Measurements from ENCODE around the gene ITFG2. TPM values are rescaled to one million over a fixed set of nuclear protein-coding genes. Genes with fewer than 3 reads are reported as not detected.

Gene ITFG2
- total and polyA plus RNA-seq, 10 of the 15 experiments (the other 5 are each of a cell fraction or from before 2014, with no cell fraction given): 21.2 to 39.5 (median 25.9) TPM

DNA sequence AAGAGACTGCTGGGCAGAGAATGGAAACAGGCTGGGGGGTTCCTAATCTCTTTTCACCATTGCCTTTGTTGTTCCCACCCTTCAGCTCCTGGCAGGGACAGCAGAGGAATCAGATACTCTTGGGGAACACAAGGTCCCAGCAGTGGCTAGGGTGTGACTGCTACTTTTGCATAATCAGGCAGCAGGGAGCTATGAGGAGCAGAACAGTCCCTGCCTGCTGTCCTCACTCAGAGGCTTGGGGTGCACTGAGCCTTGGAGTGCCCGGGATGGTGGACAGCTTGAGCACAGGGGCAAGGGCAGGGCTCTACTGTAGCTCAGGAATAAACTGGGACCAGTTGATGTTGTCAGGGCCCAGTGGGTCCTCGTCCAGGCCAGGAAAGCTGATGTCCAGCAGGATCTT, 45.9 kb downstream of the ITFG2 start (continued):
- TF ChIP-seq ELK1 (IDR thresholded peaks at IDR 0.05; ENCODE audit: low read depth, low read length): no peak
- TF ChIP-seq SREBF1 (IDR thresholded peaks at IDR 0.05; ENCODE audit: low read length): no peak
- no peak for TF ChIP-seq PRDM15 (CRISPR knock-in tag; IDR thresholded peaks at IDR 0.05)
- TF ChIP-seq, protein P1, sequence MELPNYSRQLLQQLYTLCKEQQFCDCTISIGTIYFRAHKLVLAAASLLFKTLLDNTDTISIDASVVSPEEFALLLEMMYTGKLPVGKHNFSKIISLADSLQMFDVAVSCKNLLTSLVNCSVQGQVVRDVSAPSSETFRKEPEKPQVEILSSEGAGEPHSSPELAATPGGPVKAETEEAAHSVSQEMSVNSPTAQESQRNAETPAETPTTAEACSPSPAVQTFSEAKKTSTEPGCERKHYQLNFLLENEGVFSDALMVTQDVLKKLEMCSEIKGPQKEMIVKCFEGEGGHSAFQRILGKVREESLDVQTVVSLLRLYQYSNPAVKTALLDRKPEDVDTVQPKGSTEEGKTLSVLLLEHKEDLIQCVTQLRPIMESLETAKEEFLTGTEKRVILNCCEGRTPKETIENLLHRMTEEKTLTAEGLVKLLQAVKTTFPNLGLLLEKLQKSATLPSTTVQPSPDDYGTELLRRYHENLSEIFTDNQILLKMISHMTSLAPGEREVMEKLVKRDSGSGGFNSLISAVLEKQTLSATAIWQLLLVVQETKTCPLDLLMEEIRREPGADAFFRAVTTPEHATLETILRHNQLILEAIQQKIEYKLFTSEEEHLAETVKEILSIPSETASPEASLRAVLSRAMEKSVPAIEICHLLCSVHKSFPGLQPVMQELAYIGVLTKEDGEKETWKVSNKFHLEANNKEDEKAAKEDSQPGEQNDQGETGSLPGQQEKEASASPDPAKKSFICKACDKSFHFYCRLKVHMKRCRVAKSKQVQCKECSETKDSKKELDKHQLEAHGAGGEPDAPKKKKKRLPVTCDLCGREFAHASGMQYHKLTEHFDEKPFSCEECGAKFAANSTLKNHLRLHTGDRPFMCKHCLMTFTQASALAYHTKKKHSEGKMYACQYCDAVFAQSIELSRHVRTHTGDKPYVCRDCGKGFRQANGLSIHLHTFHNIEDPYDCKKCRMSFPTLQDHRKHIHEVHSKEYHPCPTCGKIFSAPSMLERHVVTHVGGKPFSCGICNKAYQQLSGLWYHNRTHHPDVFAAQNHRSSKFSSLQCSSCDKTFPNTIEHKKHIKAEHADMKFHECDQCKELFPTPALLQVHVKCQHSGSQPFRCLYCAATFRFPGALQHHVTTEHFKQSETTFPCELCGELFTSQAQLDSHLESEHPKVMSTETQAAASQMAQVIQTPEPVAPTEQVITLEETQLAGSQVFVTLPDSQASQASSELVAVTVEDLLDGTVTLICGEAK (IDR thresholded peaks at IDR 0.05; ENCODE audit: borderline replicate concordance): no peak
- no peak for TF ChIP-seq RCOR1 (conservative IDR thresholded peaks at IDR 0.05; ENCODE audit: low read depth, low read length)
- TF ChIP-seq ZNF217 (IDR thresholded peaks at IDR 0.05): no peak
- no peak for TF ChIP-seq PML (IDR thresholded peaks at IDR 0.05; ENCODE audit: low read length)
- no peak for TF ChIP-seq MAX (IDR thresholded peaks at IDR 0.05; ENCODE audit: low read depth, low read length)
- TF ChIP-seq SP1 (IDR thresholded peaks at IDR 0.05; ENCODE audit: low read depth, low read length): no peak
- TF ChIP-seq USF1 (IDR thresholded peaks at IDR 0.05; ENCODE audit: borderline replicate concordance, extremely low read length, insufficient read depth, low read depth, low read length): no peak

Measured in GM12878 (cell line).